Activated T-cell treated with anti-CD3 and anti-CD28 coated beads, Interleukin-2, amount 50 U/mL, for 4 hours (primary cell): ENCODE data around the gene PARD6A. TPM values are rescaled to one million over a fixed set of nuclear protein-coding genes. Genes with fewer than 3 reads are reported as not detected.

Source experiments
- ATAC-seq, 2 donors: fragments of 200-7000 bp; cut with Tn5 transposase; one replicate each; pipeline ENCODE4 v1.10.0; 2021
- DNase-seq: peaks from one replicate; pipeline ENCODE4 v3.0.0-alpha.2; 2020
- H3K27me3 Mint-ChIP-seq: one replicate; pipeline ENCODE4 v1.8.0; 2021; ENCODE audit warnings: low read depth, mixed read lengths
- H3K36me3 Mint-ChIP-seq: one replicate; pipeline ENCODE4 v1.8.0; 2022; ENCODE audit warnings: mixed read lengths; ENCODE audit not compliant: insufficient read depth
- H3K4me1 Mint-ChIP-seq: one replicate; pipeline ENCODE4 v1.8.0; 2021; ENCODE audit warnings: low read depth, mixed read lengths
- H3K4me3 Mint-ChIP-seq: one replicate; pipeline ENCODE4 v1.8.0; 2021; ENCODE audit warnings: mild to moderate bottlenecking, moderate library complexity, mixed read lengths
- H3K9me3 Mint-ChIP-seq: one replicate; pipeline ENCODE4 v1.8.0; 2021; ENCODE audit warnings: mixed read lengths
- total RNA-seq, 3 donors: library from RNA; stranded (reverse); gene quantifications; one replicate each; pipeline ENCODE4 v1.2.1, GENCODE V29; 2021

PARD6A gene
- total RNA-seq, 3 donors from 2014 or later, result 12.0 to 12.5 (median 12.5) TPM

DNA sequence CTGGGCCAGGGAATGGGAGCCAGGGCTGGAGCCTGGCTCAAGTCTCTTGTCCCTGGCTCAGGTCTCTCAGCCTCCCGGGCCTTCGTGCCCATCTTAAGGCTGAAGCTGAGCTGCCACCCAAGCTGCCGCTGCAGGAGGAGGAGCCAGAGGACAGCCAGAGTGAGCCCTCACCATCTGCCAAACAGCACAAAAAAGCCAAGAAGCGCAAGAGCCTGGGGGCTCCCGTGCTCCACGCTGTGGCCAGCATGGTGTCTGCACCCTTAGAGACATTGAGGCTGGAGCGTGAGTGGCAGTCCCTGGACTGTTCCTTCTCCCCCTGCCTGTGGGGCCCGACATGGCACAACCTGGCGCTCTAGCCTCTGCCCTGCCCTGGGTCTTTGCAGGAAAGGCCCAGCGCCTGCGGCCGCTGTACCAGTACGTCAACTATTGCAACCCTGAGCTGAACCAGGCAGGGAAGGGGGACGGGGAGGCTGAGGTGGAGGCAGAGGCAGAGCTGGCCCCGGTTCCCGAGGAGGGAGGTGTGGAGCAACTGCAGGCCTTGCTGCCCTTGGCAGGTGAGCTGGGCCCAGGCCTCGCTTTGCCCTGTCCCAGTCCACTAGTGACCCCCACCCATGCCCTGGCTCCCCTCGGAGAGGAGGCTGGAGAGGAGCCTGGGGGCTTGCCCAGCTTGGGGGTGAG, 7.2 kb downstream of the PARD6A start:
- Mint-ChIP-seq H3K9me3 (no peaks in the 10 kb centered on the region), H3K36me3 (peaks cover 2% of the 10 kb centered on the region), H3K4me1 (peaks cover 20% of the 10 kb centered on the region), H3K4me3 (peak overlapping the region; percentile 82), H3K27me3 (no peaks in the 10 kb centered on the region)
- ATAC-seq, result peak; percentile 85 to 86
- peak; percentile 75 for DNase-seq

DNA sequence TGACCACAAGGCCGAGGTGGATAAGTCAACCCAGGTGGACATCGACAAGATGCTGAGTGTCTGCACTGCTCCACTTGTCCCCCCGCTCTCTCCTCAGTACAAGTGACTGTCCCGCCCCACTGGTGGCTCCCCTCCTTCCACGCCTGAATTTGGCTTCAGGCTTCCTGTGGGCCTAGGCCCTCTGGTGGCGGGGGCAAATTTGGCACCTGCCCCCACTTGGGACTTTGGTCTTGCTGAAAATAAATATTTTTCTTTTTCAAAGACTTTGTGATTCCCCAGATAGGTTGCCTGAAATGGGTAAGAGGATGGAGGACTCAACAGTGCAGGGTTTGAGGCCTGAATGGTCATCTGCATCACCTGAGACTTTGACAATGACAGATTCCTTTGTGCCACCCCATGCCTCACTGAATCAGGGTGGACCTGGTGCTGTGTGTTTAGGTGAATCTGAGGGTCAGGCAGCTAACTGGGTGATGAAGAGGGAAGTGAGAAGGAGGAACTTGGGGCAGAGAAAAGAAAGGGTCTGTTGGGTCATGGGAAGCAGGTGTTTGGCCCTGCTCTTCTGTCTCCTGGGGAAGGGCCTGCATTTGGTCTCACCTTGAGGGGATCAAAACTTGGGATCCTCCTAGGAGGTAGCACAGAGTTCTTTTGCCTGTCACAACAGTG, 7.9 kb downstream of the PARD6A start:
- Mint-ChIP-seq H3K36me3 (peaks cover 2% of the 10 kb centered on the region), H3K4me1 (peaks cover 20% of the 10 kb centered on the region), H3K9me3 (no peaks in the 10 kb centered on the region), H3K27me3 (no peaks in the 10 kb centered on the region), H3K4me3 (peak overlapping the region; percentile 29)
- DNase-seq (no peak), ATAC-seq (peak in 1 of 2 donors; percentile 8)

DNA sequence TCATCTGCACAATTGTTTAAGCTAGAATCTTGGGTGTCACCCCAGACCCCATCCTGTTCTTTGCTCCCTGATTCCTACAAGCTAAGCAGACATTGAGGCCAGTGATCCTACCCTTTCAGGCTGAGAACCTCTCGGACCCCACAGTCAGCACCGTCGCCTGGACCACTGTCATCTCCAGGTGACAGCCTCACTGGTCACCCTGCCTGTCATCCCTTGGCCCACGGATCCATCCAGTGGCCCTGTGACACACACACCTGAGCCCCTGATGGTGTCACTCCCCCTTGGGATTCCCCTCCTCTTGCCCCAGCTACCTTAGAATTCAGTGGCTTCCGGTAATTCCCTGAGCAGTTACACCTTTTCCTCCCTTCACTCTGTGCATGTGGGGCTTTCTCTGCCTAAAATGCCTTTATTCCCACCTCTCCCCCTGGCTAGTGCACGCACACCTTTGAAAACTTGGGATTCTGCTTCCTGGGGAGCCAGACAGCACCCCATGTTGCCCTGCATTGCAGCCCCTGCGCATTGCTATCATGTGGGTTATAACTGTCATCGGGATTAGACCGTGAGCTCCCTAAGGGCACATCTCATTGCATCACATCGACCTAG, 8.8 kb downstream of the PARD6A start:
- H3K4me3 Mint-ChIP-seq, result no peak overlapping the region
- ATAC-seq (no peak), DNase-seq (no peak)
- H3K27me3 Mint-ChIP-seq, result no peaks in the 10 kb centered on the region
- peaks cover 18% of the 10 kb centered on the region for H3K4me1 Mint-ChIP-seq
- H3K36me3 Mint-ChIP-seq, result no peaks in the 10 kb centered on the region
- H3K9me3 Mint-ChIP-seq, result no peaks in the 10 kb centered on the region

DNA sequence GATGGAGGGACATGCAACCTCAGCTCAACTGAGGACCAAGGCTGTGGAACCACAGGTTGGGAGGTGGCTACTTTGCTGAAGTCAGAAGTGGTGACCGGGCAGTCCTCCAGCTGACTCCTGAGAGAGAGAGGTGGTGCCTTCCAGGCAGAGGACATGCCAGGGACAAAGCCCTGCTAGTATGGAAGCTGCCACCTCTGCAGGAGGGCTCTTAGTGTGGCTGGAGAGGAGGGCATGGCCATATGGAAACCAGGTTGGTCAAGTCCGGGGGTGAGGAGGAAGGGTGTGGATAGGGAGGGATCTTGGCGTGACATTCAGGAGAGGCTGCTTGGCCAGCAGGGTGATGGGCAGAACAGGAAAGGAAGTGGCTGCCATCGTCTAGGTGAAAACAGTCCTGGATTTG, 11.5 kb downstream of the PARD6A start:
- H3K36me3 Mint-ChIP-seq, result no peaks in the 10 kb centered on the region
- no peaks in the 10 kb centered on the region for H3K9me3 Mint-ChIP-seq
- no peaks in the 10 kb centered on the region for H3K27me3 Mint-ChIP-seq
- no peak overlapping the region for H3K4me3 Mint-ChIP-seq
- peaks cover 10% of the 10 kb centered on the region for H3K4me1 Mint-ChIP-seq
- DNase-seq (no peak), ATAC-seq (no peak)

DNA sequence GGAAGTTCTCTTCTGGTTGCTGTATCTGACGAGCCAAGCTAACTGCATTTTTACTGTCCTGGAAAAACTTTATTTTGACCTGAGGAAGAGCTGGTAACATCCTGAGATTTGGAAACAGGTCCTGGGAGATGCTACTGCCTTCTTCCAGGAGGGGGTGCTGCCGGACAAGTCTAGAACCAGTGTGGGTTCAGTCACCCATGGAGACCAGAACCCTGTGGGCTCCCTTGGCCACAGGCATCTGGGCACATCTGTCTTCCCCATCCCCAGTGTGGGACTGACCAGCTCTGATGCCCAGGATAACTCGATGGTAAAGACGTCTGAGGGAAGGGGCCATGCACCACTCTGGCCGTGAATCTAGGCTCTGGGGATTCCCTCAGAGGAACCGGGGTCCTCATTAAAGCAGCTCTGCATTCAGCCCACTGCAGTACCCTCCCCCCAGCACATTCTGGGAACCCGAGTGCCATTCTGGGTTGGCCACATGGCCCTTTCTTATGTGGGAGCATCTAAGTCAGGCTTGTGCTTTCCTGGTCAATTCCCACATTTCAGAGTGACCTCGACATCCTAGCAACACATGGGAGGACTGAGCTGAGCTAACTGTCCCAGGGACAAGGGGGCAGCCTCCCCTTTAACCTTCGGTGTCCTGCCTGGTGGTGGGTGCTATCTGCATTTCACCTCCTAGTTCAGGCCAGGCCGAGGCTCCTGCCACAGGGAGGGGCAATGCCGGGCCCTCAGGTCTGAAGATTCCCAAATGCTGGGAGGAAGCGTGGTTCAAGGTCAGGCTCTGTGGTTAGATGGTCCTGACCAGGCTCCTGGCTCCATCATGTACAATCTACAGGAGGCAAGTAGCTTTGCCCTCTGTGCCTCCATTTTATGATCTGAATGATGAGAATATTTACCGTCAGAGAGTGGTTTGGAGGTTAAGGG, 12.2 kb downstream of the PARD6A start:
- Mint-ChIP-seq H3K4me3 (no peak overlapping the region), H3K9me3 (no peaks in the 10 kb centered on the region), H3K4me1 (peaks cover 7% of the 10 kb centered on the region), H3K36me3 (no peaks in the 10 kb centered on the region), H3K27me3 (no peaks in the 10 kb centered on the region)
- DNase-seq (peak; percentile 37), ATAC-seq (peak in 1 of 2 donors; percentile 29)

DNA sequence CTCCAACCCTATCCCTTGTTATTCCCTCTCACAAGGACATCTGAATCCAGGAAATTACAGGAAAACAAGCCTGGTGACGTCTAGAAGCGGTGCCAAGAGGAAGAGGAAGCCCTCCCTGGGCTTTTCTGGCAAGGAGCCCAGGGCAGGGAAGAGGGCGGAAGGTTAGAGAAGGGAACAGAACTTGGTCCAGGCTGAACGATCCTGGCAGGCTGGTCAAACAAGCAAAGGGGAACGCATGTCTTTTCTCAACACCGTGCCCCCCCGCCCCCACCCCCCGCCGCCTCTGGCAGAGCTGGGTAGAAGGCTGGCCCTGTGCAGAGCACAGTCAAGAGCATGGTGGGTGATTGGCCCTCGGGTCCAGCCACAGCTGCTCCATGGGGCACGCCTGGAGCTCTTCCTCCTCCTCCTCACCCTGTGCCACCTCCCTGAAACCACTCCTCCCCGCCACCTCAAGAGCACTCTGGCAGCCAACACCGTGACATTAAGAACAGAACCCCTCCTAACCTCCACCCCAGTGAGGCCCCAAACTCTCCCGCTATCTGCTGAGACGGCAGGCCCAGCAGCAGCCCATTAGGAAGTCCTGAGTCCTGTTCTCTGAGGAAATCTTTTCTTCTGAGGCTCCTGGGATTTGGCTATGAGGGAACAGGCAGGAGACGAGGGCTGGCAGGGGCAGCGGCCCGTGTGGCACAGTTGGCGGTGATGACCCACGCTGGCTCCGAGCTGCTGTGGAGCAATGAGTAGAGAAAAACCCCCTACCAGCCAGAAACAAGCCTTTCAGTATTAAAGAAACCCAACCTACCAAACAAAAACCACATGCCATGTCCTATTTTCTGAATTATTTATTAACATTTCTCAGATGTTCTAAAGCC, 13.2 kb downstream of the PARD6A start:
- peaks cover 2% of the 10 kb centered on the region for H3K36me3 Mint-ChIP-seq
- DNase-seq, result no peak
- no peaks in the 10 kb centered on the region for H3K9me3 Mint-ChIP-seq
- H3K27me3 Mint-ChIP-seq, result no peaks in the 10 kb centered on the region
- H3K4me1 Mint-ChIP-seq, result peaks cover 4% of the 10 kb centered on the region
- no peak for ATAC-seq
- no peak overlapping the region for H3K4me3 Mint-ChIP-seq

DNA sequence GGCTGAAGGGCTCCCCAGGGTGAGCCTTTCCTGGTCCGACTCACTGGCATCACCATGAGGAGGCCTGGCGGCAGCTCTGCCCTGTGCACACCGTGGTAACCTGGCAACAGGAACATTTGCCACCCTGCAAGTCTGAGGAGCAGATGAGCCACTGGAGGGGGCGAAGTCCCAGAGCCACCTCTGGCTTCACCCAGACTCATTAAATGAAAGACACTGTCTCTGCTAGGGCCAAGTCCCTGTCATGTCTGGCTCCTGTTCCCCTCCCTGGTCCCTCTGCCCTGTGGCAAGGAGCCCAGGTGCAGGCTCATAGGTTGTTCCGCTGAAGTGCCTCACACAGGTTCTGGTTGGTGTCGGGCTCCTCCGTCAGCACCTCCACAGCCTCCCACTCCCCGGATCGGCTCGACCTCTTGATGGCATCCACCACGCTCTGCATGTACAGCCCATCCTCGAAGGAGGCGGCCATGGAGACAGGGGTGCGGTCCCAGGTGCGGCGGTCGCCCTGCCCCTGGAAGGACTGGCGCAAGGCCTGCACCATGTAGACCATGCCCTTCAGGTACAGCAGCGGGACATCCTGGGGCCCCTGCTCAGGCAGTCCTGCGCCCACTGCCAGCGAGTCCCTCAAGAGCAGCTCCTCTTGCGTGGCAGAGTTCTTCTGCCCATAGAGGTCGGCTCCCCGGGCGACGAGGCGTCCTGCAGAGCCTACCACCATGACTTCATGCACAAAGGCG, 14.3 kb downstream of the PARD6A start:
- no peaks in the 10 kb centered on the region for H3K27me3 Mint-ChIP-seq
- H3K9me3 Mint-ChIP-seq, result no peaks in the 10 kb centered on the region
- H3K4me1 Mint-ChIP-seq, result peaks cover 3% of the 10 kb centered on the region
- DNase-seq (no peak), ATAC-seq (no peak)
- no peak overlapping the region for H3K4me3 Mint-ChIP-seq
- peaks cover 2% of the 10 kb centered on the region for H3K36me3 Mint-ChIP-seq

DNA sequence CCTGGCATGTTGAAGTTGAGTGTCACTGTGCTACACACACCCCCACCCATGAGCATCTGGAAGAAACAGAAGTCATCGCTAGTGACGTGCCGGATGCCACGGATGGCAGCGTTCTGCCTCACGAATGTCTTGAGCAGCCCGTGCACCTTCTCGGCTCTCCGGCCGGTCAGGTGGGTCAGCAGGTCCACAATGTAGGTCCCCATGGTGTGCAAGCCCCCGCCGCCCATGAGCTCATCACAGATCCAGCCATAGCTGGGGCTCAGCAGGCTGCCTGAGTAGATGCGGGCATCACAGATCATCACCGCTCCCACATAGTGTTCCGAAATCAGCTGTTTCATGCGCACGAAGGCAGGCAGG, 14.8 kb downstream of the PARD6A start:
- ATAC-seq (no peak), DNase-seq (no peak)
- no peak overlapping the region for H3K4me3 Mint-ChIP-seq
- H3K4me1 Mint-ChIP-seq, result peaks cover 3% of the 10 kb centered on the region
- no peaks in the 10 kb centered on the region for H3K27me3 Mint-ChIP-seq
- H3K9me3 Mint-ChIP-seq, result no peaks in the 10 kb centered on the region
- peaks cover 2% of the 10 kb centered on the region for H3K36me3 Mint-ChIP-seq

DNA sequence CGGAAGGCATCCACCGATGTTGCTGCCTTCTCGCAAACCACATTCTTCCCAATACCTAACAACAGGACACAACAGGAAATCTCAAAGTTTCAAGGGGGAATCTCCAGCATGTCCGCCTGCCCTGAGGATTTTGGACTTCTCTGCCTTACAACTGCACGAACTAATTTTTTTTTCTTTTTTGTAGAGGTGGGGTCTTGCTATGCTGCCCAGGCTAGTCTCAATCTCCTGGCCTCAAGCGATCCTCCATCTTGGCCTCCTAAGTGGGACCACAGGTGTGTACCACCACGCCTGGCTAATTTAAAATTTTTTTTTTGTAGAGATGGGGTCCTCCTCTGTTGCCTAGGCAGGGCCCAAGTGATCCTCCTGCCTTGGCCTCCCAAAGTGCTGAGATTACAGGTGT, 15.2 kb downstream of the PARD6A start:
- H3K27me3 Mint-ChIP-seq, result no peaks in the 10 kb centered on the region
- H3K4me1 Mint-ChIP-seq, result peaks cover 3% of the 10 kb centered on the region
- no peaks in the 10 kb centered on the region for H3K9me3 Mint-ChIP-seq
- H3K4me3 Mint-ChIP-seq, result no peak overlapping the region
- DNase-seq, result no peak
- H3K36me3 Mint-ChIP-seq, result peaks cover 2% of the 10 kb centered on the region
- no peak for ATAC-seq

DNA sequence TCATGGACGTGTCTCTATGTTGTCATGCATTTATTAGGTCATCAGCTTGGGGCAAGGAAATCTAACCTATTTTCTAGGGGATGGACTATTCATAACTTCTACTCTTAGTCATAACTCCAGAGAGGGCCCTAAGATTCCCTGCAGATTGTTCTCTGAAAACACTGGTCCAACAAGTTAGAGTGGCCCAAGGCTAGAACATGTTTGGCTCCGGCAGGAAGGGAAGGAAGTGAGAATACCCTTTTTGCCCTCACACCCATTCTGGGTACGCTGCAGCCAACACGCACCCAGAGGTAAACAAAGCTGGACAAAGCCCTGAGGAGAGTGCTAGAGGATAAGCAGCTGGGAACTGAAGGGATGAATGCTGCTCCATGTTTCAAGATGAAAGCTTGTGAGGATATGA, 15.8 kb downstream of the PARD6A start:
- H3K9me3 Mint-ChIP-seq, result no peaks in the 10 kb centered on the region
- no peak overlapping the region for H3K4me3 Mint-ChIP-seq
- peaks cover 3% of the 10 kb centered on the region for H3K4me1 Mint-ChIP-seq
- no peaks in the 10 kb centered on the region for H3K27me3 Mint-ChIP-seq
- ATAC-seq (no peak), DNase-seq (no peak)
- peaks cover 2% of the 10 kb centered on the region for H3K36me3 Mint-ChIP-seq

DNA sequence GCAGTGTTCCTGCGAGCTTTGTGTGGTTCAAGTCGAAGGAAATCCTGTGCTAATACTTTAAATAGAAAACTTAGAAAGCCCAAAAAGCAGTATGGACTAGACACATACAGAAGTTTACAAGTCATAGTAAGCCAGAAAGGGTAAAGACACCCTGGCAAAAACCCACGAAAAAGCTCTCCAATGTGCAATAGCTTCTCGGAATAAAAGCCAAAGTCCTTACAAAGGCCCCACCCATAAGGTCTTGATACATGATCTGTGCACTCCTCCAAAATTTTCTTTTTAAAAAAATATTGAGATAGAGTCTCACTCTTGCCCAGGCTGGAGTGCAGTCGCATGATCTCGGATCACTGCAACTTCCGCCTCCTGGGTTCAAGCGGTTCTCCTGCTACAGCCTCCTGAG, 16.2 kb downstream of the PARD6A start:
- ATAC-seq (no peak), DNase-seq (no peak)
- Mint-ChIP-seq H3K27me3 (no peaks in the 10 kb centered on the region), H3K4me1 (peaks cover 3% of the 10 kb centered on the region), H3K4me3 (no peak overlapping the region), H3K9me3 (no peaks in the 10 kb centered on the region), H3K36me3 (peaks cover 2% of the 10 kb centered on the region)

DNA sequence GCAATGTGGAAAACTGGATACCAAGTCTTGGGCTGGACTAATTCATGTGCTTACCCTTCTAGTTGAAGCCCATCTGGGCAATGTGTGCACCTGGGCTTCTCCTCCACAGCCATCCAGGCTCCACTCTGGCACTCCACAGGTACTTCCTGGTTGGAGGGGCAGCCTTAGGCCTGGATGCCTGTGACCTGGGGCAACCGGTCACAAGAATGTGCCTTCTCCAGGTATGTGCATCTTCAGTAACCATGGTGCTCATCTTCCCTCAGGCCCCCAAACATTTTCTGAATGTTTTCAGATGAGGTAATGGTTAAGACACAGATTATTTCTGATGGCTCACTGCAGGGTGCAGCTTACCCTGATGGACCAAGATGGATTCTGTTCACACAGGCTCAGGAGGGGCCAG, 17.0 kb downstream of the PARD6A start:
- DNase-seq, result no peak
- Mint-ChIP-seq H3K36me3 (peaks cover 7% of the 10 kb centered on the region), H3K9me3 (no peaks in the 10 kb centered on the region), H3K4me1 (no peaks in the 10 kb centered on the region), H3K4me3 (no peak overlapping the region), H3K27me3 (no peaks in the 10 kb centered on the region)
- ATAC-seq, result no peak

DNA sequence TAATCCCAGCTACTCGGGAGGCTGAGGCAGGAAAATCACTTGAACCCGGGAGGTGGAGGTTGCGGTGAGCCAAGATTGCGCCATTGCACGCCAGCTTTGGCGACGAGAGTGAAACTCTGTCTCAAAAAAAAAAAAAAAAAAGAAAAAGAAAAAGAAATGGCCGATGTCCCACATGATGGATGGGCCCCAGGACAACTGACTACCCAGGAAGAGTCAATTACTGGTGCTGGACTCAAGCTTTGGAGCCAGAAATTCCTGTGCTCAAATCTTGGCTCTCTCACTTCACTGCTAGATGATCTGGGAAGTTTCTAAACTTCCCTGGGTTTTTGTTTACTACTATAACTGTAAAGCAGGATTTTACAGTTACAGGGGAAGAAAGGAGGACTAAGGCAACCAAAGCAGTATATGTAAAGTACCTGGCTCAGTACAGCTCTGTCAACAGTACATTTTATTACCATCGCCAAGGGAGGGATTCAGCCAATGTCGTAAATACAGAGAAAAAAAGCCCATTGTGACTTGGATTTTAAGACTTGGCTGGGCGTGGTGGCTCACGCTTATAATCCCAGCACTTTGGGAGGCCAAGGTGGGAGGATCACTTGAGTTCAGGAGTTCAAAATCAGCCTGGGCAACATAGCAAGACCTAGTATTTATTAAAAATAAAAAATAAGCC, 17.7 kb downstream of the PARD6A start:
- Mint-ChIP-seq H3K9me3 (no peaks in the 10 kb centered on the region), H3K36me3 (peaks cover 8% of the 10 kb centered on the region), H3K4me3 (no peak overlapping the region), H3K4me1 (no peaks in the 10 kb centered on the region), H3K27me3 (no peaks in the 10 kb centered on the region)
- no peak for DNase-seq
- ATAC-seq, result no peak
